Epithelial cell of prostate (primary cell): ENCODE measurements around the gene VIT.

ENCODE experiments used
- DNase-seq: peaks from one replicate; pipeline ENCODE4 v3.0.0-alpha.2; 2011; ENCODE audit warnings: low read depth, low spot score
- H3K27ac ChIP-seq: fragments of 450-650 bp; 2 replicates; pipeline ENCODE4 v1.5.1; 2017; ENCODE audit warnings: mild to moderate bottlenecking

Gene VIT

DNA sequence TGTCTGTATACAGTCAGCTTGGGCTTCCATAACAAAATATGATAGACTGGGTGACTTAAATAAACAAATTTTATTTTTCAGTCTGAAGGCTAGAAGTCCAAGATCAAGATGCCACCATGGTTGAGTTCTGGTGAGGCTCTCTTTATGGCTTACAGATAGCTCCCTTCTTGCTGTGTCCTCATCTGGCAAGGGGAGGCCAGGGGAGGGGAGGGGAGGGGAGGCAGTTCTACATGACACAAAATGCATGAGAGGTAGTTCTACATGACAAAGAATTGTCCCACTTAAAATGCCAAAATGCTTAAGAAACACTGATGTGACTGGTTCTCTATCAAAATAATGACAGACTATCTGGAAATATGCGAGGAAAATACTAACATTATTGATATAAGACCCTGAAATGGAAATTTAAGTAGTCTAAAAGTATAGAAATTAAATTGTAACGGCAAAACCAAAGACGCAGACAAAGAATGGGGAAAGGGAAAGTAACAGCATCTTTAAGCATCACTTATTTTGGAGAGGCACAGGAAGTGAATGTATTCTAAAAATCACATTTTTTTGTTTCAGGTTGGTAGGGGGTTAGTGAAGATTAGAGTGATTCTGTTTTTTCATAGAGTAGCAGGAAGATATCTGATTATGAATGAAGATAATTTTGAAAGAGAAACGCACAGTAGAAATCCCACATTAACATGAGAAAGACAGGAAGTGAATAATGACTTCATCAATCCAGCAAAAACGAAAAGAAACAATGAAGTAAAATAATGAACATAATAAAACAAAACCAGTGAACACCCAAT, 138.4 kb downstream of the VIT start:
- DNase-seq, result no peak
- H3K27ac ChIP-seq, result no peak overlapping the region

DNA sequence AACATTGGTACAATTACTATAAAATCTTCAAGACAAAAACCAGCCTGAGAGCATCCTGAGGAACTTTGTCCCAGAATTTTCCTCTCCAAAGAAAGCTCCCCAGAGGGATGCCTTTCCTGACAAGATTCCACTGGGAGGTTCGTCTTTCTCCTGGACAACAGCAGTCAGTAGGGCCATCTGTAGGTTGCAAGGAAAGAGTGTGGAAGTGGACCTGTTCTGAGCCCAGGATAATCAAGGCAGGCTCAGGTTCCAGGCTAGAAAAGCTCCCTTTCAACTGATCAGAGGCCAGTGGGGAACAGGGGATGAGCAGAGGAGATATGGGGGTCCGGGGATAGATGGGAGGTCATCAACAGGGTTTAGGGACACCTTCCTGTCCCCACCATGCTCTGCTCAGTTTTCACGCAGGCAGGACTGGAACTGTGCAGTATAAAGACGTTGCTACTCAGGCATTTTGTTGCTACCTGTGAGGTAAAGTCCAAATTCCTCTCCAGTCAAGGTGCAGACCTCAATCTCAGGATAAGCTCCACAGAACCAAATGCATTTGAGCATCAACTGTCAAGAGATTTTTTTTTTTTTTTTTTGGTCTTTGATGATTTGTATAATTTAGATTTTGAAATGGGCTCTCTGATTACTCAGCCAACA, 143.6 kb downstream of the VIT start:
- no peak for DNase-seq
- H3K27ac ChIP-seq, result no peak overlapping the region

DNA sequence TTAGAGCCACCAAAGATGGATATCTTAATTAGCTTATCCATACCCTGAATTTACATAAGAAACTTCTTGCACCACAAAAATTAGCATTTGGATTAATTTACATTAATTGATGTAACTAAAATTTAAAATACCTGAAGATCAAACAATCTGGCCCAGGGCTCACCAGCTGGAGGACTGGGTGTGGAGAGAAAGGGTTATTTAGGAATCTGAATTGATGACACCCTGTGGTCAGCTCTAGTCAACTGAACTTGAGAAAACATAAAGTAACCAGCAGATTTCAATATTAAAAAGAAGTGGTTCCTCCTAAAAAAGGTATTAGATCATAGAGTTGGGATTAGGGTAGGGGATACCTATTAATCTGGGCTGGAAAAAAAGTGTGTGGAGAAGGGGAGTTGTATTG, 147.3 kb downstream of the VIT start:
- no peak overlapping the region for H3K27ac ChIP-seq
- no peak for DNase-seq

DNA sequence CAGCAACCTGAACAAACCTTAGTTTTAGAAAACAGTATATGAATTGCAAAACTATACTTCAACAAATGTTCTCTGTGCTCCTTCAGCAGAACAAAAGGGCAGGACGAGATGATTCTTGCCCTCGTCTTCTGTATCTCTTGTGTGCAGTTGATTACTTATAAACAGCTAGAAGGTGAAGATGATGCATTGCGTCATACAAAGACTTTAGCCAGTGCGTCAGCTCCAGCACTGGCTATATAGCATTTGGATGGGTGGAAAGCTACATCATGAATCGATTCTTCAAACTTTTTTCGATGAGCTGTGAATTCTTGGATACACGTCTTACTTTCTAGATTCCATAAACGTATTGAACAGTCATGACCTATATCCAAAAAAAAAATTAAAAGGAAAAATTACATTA, 152.8 kb downstream of the VIT start:
- H3K27ac ChIP-seq, result no peak overlapping the region
- DNase-seq, result no peak

DNA sequence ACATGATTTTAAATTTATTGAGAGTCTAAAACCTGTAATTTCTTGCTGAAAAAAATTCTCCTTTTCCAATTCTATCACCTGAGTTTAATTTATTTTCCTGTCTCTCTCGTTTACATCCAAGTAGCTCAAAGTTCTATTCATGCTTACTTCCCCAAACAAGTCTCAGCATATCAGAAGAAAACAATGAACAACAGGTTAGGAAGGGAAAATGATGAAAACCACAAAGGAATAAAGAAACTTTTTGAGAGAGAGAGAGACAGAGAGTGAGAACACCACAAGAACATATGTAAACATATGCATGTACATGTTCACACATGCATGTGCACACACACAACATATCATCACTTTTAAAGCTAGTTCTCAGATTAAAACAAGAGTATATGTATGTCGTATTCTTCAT, 157.7 kb downstream of the VIT start:
- H3K27ac ChIP-seq, result peak overlapping the region; percentile 46
- DNase-seq, result no peak

DNA sequence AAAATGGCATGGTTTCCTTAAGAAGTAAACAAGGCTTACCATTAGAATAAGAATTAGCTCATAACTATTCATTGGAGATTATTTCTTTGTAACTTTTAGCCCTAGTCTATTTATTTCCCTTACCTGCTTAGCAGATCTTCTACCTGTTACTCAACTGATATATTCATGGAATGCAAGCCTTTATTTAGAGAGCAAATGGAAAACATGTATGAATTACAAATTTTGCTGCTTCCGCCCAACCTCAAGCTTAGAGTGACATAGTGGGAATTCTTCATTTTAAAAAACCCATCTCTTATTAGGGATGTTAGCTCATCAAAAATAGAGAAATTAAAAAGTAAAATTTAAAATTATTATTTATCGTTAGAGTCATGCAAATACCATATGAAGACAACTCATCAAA, 158.9 kb downstream of the VIT start:
- no peak overlapping the region for H3K27ac ChIP-seq
- DNase-seq, result no peak

DNA sequence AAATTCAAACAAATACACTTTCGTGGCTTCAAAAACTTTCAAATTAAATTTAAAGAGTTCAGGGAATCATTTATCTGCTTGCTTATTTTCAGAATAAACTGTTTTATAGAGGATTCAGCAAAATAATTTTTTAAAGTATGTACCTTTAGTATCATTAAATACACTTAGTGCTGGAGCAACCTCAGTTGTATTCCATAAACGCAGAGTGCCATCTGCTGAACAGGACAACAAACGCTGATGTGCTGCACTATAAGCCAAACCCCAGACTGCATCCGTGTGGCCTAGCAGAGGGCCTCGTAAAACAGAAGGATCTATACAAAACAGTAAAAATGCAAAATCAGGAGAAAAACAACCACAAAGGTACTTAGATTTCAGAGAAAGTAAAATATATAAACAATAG, 161.2 kb downstream of the VIT start:
- no peak overlapping the region for H3K27ac ChIP-seq
- no peak for DNase-seq

DNA sequence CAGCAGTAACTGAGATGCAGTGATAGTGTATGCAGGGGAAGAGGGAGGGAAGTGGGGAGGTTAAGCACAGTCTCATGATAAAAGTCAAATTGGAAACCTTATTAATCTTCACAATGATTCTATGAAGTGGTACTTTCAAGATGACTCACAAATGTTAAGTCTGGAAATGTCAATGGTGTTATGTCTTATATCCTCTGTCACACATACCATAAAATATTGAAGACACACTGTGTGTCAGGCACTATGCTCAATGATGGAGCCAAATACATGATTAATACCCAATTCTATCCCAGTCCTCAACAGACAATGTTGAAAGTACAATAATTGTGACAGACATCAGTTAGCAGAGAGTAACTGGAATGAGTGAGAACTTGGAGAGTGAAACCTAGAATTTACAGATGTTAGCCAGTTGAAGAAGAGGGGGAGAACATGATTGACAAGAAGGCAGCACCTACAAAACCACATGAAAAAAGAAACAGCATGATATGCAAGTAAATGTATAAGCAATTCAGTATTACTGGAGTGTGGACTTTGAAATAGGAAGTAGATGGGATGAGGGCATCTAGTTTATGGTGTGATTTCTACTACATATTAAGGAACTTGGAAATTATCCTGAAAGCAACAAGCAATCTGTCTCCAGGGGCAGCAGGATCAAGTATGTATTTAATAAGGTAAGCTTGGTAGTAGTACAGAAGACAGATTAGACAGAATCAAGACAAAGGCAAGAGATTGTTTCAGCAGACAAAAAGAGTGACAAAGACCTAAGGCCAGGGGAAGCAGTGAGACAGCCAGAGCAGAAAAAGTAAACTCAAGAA, 162.3 kb downstream of the VIT start:
- no peak for DNase-seq
- H3K27ac ChIP-seq, result no peak overlapping the region

DNA sequence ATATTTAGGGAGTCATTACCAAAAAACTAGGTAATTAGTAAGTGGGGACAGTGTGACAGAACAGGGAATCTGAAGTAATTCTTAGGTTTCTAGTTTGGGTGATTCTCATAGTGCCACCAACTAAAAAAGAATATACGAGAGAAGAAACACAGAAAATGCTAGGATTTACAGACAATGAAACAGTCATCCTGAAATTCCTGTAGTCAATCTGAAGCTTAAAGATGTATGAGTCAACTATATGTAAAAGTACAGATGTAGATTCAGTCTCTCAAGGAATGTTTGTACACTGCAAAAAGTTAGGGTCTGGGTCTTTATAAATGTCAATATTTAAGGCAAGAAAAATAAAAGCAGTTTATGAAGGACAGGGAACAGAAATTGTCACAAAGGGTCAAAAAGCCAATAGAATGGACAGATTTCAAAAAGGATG, 162.9 kb downstream of the VIT start:
- no peak overlapping the region for H3K27ac ChIP-seq
- DNase-seq, result no peak

DNA sequence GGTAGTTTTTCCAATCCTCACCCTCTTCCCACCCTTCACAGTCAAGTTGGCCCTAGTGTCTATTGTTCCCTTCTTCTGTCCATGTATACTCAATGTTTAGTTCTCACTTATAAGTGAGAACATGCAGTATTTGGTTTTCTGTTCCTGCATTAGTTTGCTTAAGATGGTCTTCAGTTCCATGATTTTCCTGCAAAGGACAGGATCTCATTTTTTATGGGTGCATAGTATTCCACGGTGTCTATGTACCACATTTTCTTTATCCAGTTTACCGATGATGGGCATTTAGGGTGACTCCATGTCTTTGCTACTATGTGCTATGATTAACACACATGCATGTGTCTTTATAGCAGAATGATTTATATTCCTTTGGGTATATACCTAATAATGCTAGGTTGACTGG, 165.4 kb downstream of the VIT start:
- DNase-seq, result no peak
- no peak overlapping the region for H3K27ac ChIP-seq
